Articular chondrocyte of knee joint (primary cell): ENCODE data around the gene CFAP57. TPM values are rescaled to one million over a fixed set of nuclear protein-coding genes. Genes with fewer than 3 reads are reported as not detected.

Experiments used
- small RNA-seq: library from RNA; depleted of rRNA; stranded (forward); fragments of <200 nt; gene quantifications from one replicate; pipeline ENCODE3, GENCODE V24; 2012
- total RNA-seq: library from RNA; depleted of rRNA; stranded (reverse); fragments of >200 nt; gene quantifications from 2 replicates; pipeline ENCODE4 v1.2.3, GENCODE V29; 2012

The CFAP57 gene
- total RNA-seq = 0.13 and 0.65 TPM in 2 replicates

GRCh38 chr1:43171876-43172526 lies at the start of gene CFAP57, which contains the start of gene EBNA1BP2:
Gene CFAP57, plus strand, starts transcription at chr1:43172330. Its CDS starts 424 bp downstream, at chr1:43172754.
Gene EBNA1BP2, minus strand, starts transcription at chr1:43172290. Its CDS starts 172 bp downstream, at chr1:43172118.

GRCh38 chr1:43269627-43270375 lies 97.7 kb downstream of the CFAP57 start, which contains the start of gene TMEM125:
Gene TMEM125, plus strand, starts transcription at chr1:43269983. Its CDS starts 2,740 bp downstream, at chr1:43272723.

GRCh38 chr1:43285269-43285990 lies 113.3 kb downstream of the CFAP57 start, which contains the start of gene C1orf210:
Gene C1orf210, minus strand, starts transcription at chr1:43285581. Its CDS starts 2,311 bp downstream, at chr1:43283270.

GRCh38 chr1:43300378-43301094 lies 128.4 kb downstream of the CFAP57 start, which contains the start of gene TIE1:
Gene TIE1, plus strand, starts transcription at chr1:43300982. Its CDS starts 90 bp downstream, at chr1:43301072.

Small RNAs within 50 kb of the gene (small RNA-seq; reads per million reads assigned to genes)
- not detected for gene RNA5SP46

Other genes with a start within 250 kb of the CFAP57 start
- gene SLC2A1, start 213.5 kb upstream of the CFAP57 start, total RNA-seq = 68.5 and 86.8 TPM in 2 replicates
- 54.4 and 57.5 TPM in 2 replicates for gene EBNA1BP2, start within 50 bp of the CFAP57 start, total RNA-seq
- gene TMEM125, start 97.7 kb downstream of the CFAP57 start, total RNA-seq = not detected in 2 replicates
- not detected in 2 replicates for gene C1orf210, start 113.3 kb downstream of the CFAP57 start, total RNA-seq
- 1.3 and 1.6 TPM in 2 replicates for gene TIE1, start 128.7 kb downstream of the CFAP57 start, total RNA-seq
- gene MPL, start 165.5 kb downstream of the CFAP57 start, total RNA-seq = not detected in 2 replicates
- 26.4 and 30.5 TPM in 2 replicates for gene CDC20, start 186.7 kb downstream of the CFAP57 start, total RNA-seq
- 56.6 and 62.3 TPM in 2 replicates for gene ELOVL1, start 195.7 kb downstream of the CFAP57 start, total RNA-seq
- 47.9 and 48.6 TPM in 2 replicates for gene MED8, start 217.5 kb downstream of the CFAP57 start, total RNA-seq
- 33.2 and 43.4 TPM in 2 replicates for gene SZT2, start 217.6 kb downstream of the CFAP57 start, total RNA-seq